Ishikawa (cell line): ENCODE measurements around the gene UNC119.

Source experiments
- CEBPB ChIP-seq: IDR thresholded peaks from 2 replicates; pipeline ENCODE4 v1.6.1; 2012
- CREB1 ChIP-seq: IDR thresholded peaks from 2 replicates; pipeline ENCODE4 v1.6.1; 2012; ENCODE audit warnings: low read depth
- EGR1 ChIP-seq: IDR thresholded peaks from 2 replicates; pipeline ENCODE4 v1.6.1; 2012
- EP300 ChIP-seq: IDR thresholded peaks from 2 replicates; pipeline ENCODE4 v1.6.1; 2012; ENCODE audit warnings: borderline replicate concordance
- FOXM1 ChIP-seq: IDR thresholded peaks from 2 replicates; pipeline ENCODE4 v1.6.1; 2012; ENCODE audit warnings: low read depth, borderline replicate concordance
- MAX ChIP-seq: IDR thresholded peaks from 2 replicates; pipeline ENCODE4 v1.6.1; 2012
- NFIC ChIP-seq: IDR thresholded peaks from 2 replicates; pipeline ENCODE4 v1.6.1; 2012
- RAD21 ChIP-seq: IDR thresholded peaks from 2 replicates; pipeline ENCODE4 v1.6.1; 2012; ENCODE audit warnings: low read depth
- REST ChIP-seq: IDR thresholded peaks from 2 replicates; pipeline ENCODE4 v1.6.1; 2012; ENCODE audit warnings: low read depth, mild to moderate bottlenecking
- TCF12 ChIP-seq: IDR thresholded peaks from 2 replicates; pipeline ENCODE4 v1.6.1; 2012; ENCODE audit warnings: low read depth
- TEAD4 ChIP-seq: IDR thresholded peaks from 2 replicates; pipeline ENCODE4 v1.6.1; 2012
- YY1 ChIP-seq: IDR thresholded peaks from 2 replicates; pipeline ENCODE4 v1.6.1; 2012; ENCODE audit warnings: low read depth
- ZBTB7A ChIP-seq: IDR thresholded peaks from 2 replicates; pipeline ENCODE4 v1.6.1; 2012; ENCODE audit warnings: low read depth

DNA sequence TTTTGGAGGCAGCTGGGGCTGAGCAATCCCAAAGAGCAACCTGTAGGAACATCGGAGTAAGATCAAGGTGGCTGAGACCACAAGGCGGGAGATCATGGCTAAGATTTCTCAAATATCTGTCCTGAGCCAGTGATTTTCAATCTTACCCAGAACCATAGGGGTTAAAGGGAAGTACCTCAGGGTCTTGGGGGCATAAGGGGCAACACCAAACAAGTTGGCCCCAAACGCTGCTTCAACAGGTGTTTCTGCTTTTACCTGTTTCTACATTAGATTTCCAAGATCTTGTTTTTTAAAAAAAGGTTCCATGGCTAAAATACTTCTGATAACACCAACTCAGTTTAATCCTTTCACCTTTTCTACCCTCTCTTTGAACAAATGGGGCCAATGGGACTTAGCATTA, 2.6 kb upstream of the UNC119 start:
- TF ChIP-seq MAX (no peak), YY1 (no peak), TEAD4 (no peak), CEBPB (no peak), TCF12 (no peak), ZBTB7A (no peak), FOXM1 (no peak), NFIC (no peak), EP300 (no peak), RAD21 (no peak), CREB1 (no peak), REST (no peak), EGR1 (no peak)
